Glutamatergic neuron (in vitro differentiated cells): ENCODE measurements around the gene KIF21B. TPM values are rescaled to one million over a fixed set of nuclear protein-coding genes. Genes with fewer than 3 reads are reported as not detected.

ENCODE experiments used
- DNase-seq: peaks from one replicate; pipeline ENCODE4 v3.0.0; 2022
- H3K27ac Mint-ChIP-seq: one replicate; pipeline ENCODE4 v1.8.0; 2020; ENCODE audit warnings: mild to moderate bottlenecking, mixed read lengths, inconsistent platforms; ENCODE audit not compliant: unreplicated experiment
- H3K27me3 Mint-ChIP-seq: one replicate; pipeline ENCODE4 v1.8.0; 2020; ENCODE audit warnings: mild to moderate bottlenecking, moderate library complexity, mixed read lengths, inconsistent platforms; ENCODE audit not compliant: unreplicated experiment
- H3K36me3 Mint-ChIP-seq: one replicate; pipeline ENCODE4 v1.8.0; 2020; ENCODE audit warnings: mild to moderate bottlenecking, mixed read lengths, inconsistent platforms; ENCODE audit not compliant: unreplicated experiment
- H3K4me1 Mint-ChIP-seq: one replicate; pipeline ENCODE4 v1.8.0; 2020; ENCODE audit warnings: mild to moderate bottlenecking, low read depth, mixed read lengths, inconsistent platforms; ENCODE audit not compliant: unreplicated experiment
- H3K4me3 Mint-ChIP-seq: one replicate; pipeline ENCODE4 v1.8.0; 2020; ENCODE audit warnings: mild to moderate bottlenecking, mixed read lengths, inconsistent platforms; ENCODE audit not compliant: unreplicated experiment
- H3K9me3 Mint-ChIP-seq: one replicate; pipeline ENCODE4 v1.8.0; 2020; ENCODE audit warnings: mild to moderate bottlenecking, moderate library complexity, mixed read lengths, inconsistent platforms; ENCODE audit not compliant: unreplicated experiment
- CTCF ChIP-seq: fragments of 200-600 bp; sonication (generic); IDR thresholded peaks from one replicate; pipeline ENCODE4 v1.5.0; 2021; ENCODE audit not compliant: partially characterized antibody, unreplicated experiment
- total RNA-seq: library from RNA; stranded (reverse); fragmentation: NEBNext Ultra II Directional; extraction: Animal tissue kit (Norgen Biotek cat#: 25700); gene quantifications from one replicate; pipeline ENCODE4 v1.2.1, GENCODE V29; 2021; ENCODE audit not compliant: unreplicated experiment

Gene KIF21B
- total RNA-seq, 1 donor from 2014 or later, result 51.1 TPM

- no peak for TF ChIP-seq CTCF
- H3K36me3 Mint-ChIP-seq, result no peaks in the 10 kb centered on the region
- no peak overlapping the region for H3K4me3 Mint-ChIP-seq
- no peaks in the 10 kb centered on the region for H3K9me3 Mint-ChIP-seq
- no peak for DNase-seq
- no peak overlapping the region for H3K27ac Mint-ChIP-seq
- H3K27me3 Mint-ChIP-seq, result peaks cover 6% of the 10 kb centered on the region
- no peaks in the 10 kb centered on the region for H3K4me1 Mint-ChIP-seq
These were observed 93.8 kb downstream of the KIF21B start for GRCh38 chr1:200929530-200930278.

- H3K27me3 Mint-ChIP-seq, result peaks cover 5% of the 10 kb centered on the region
- no peaks in the 10 kb centered on the region for H3K36me3 Mint-ChIP-seq
- H3K9me3 Mint-ChIP-seq, result no peaks in the 10 kb centered on the region
- no peak for TF ChIP-seq CTCF
- no peak overlapping the region for H3K4me3 Mint-ChIP-seq
- no peak for DNase-seq
- no peak overlapping the region for H3K27ac Mint-ChIP-seq
- H3K4me1 Mint-ChIP-seq, result no peaks in the 10 kb centered on the region
These were observed 97.7 kb downstream of the KIF21B start for GRCh38 chr1:200925831-200926230.

GRCh38 chr1:200923601-200924000 is 99.9 kb downstream of the KIF21B start:
- TF ChIP-seq CTCF, result no peak
- DNase-seq, result no peak
- no peaks in the 10 kb centered on the region for H3K36me3 Mint-ChIP-seq
- no peak overlapping the region for H3K4me3 Mint-ChIP-seq
- H3K9me3 Mint-ChIP-seq, result no peaks in the 10 kb centered on the region
- peaks cover 6% of the 10 kb centered on the region for H3K27me3 Mint-ChIP-seq
- H3K4me1 Mint-ChIP-seq, result no peaks in the 10 kb centered on the region
- H3K27ac Mint-ChIP-seq, result no peak overlapping the region

GRCh38 chr1:200922406-200922805 is 101.1 kb downstream of the KIF21B start:
- no peak overlapping the region for H3K4me3 Mint-ChIP-seq
- no peak for DNase-seq
- no peak overlapping the region for H3K27ac Mint-ChIP-seq
- H3K9me3 Mint-ChIP-seq, result no peaks in the 10 kb centered on the region
- H3K27me3 Mint-ChIP-seq, result peaks cover 6% of the 10 kb centered on the region
- no peaks in the 10 kb centered on the region for H3K4me1 Mint-ChIP-seq
- H3K36me3 Mint-ChIP-seq, result no peaks in the 10 kb centered on the region
- no peak for TF ChIP-seq CTCF

GRCh38 chr1:200921571-200922110 is 101.9 kb downstream of the KIF21B start:
- H3K36me3 Mint-ChIP-seq, result no peaks in the 10 kb centered on the region
- H3K4me3 Mint-ChIP-seq, result no peak overlapping the region
- no peaks in the 10 kb centered on the region for H3K4me1 Mint-ChIP-seq
- H3K27me3 Mint-ChIP-seq, result peaks cover 3% of the 10 kb centered on the region
- H3K9me3 Mint-ChIP-seq, result no peaks in the 10 kb centered on the region
- H3K27ac Mint-ChIP-seq, result no peak overlapping the region
- DNase-seq, result no peak
- TF ChIP-seq CTCF, result no peak

Other genes with a start within 250 kb of the KIF21B start
- gene GPR25, start 150.7 kb downstream of the KIF21B start, total RNA-seq, result not detected
- 2.4 TPM for gene INAVA, start 128.8 kb downstream of the KIF21B start, total RNA-seq
- 0.07 TPM for gene CACNA1S, start 88.7 kb upstream of the KIF21B start, total RNA-seq
- not detected for gene ASCL5, start 103.5 kb upstream of the KIF21B start, total RNA-seq
- 80.2 TPM for gene TMEM9, start 130.8 kb upstream of the KIF21B start, total RNA-seq
- gene IGFN1, start 167.1 kb upstream of the KIF21B start, total RNA-seq, result 1.9 TPM